Measurements from ENCODE around the gene DCAF6. TPM values are rescaled to one million over a fixed set of nuclear protein-coding genes. Genes with fewer than 3 reads are reported as not detected.

DCAF6 gene
- total and polyA plus RNA-seq, 2 experiments from 2014 or later: 52.0 to 92.7 TPM

- no peak for DNase-seq (ENCODE audit: low read depth in 1 of 2, low spot score in 1 of 2)
- Histone ChIP-seq H3K36me3 (peaks cover 27% of the 10 kb centered on the region), H3K27ac (no peak overlapping the region), H3K9me3 (ENCODE audit: low read depth) (no peaks in the 10 kb centered on the region), H3K4me1 (ENCODE audit: low read depth) (no peaks in the 10 kb centered on the region), H3K27me3 (no peaks in the 10 kb centered on the region), H3K4me3 (no peak overlapping the region)
- no peak for TF ChIP-seq CTCF (IDR thresholded peaks at IDR 0.05; ENCODE audit: low read depth, low read length)
These were observed 64.7 kb downstream of the DCAF6 start for GRCh38 chr1:168001213-168001612.

- no peak for TF ChIP-seq CTCF (IDR thresholded peaks at IDR 0.05; ENCODE audit: low read depth, low read length)
- no peak overlapping the region for H3K4me3 ChIP-seq
- no peaks in the 10 kb centered on the region for H3K27me3 ChIP-seq
These were observed 68.0 kb downstream of the DCAF6 start for GRCh38 chr1:168004531-168004930.

GRCh38 chr1:168005529-168005928 is 69.0 kb downstream of the DCAF6 start:
- TF ChIP-seq CTCF (IDR thresholded peaks at IDR 0.05; ENCODE audit: low read depth, low read length): no peak
- Histone ChIP-seq H3K27me3 (no peaks in the 10 kb centered on the region), H3K27ac (no peak overlapping the region), H3K9me3 (ENCODE audit: low read depth) (no peaks in the 10 kb centered on the region), H3K4me3 (no peak overlapping the region), H3K36me3 (peaks cover 32% of the 10 kb centered on the region), H3K4me1 (ENCODE audit: low read depth) (no peaks in the 10 kb centered on the region)
- DNase-seq (ENCODE audit: low read depth in 1 of 2, low spot score in 1 of 2): no peak

More at GRCh38 chr1:168004531-168004930, 68.0 kb downstream of the DCAF6 start:
- Histone ChIP-seq H3K4me1 (ENCODE audit: low read depth) (no peaks in the 10 kb centered on the region), H3K27ac (no peak overlapping the region), H3K36me3 (peaks cover 32% of the 10 kb centered on the region), H3K9me3 (ENCODE audit: low read depth) (no peaks in the 10 kb centered on the region)
- DNase-seq (ENCODE audit: low read depth in 1 of 2, low spot score in 1 of 2): no peak

- Histone ChIP-seq H3K27ac (no peak overlapping the region), H3K36me3 (peaks cover 39% of the 10 kb centered on the region), H3K4me1 (ENCODE audit: low read depth) (no peaks in the 10 kb centered on the region), H3K27me3 (no peaks in the 10 kb centered on the region), H3K9me3 (ENCODE audit: low read depth) (no peaks in the 10 kb centered on the region), H3K4me3 (no peak overlapping the region)
- no peak for TF ChIP-seq CTCF (IDR thresholded peaks at IDR 0.05; ENCODE audit: low read depth, low read length)
- no peak for DNase-seq (ENCODE audit: low read depth in 1 of 2, low spot score in 1 of 2)
These were observed 71.2 kb downstream of the DCAF6 start for GRCh38 chr1:168007691-168008090.

- Histone ChIP-seq H3K4me3 (no peak overlapping the region), H3K27me3 (no peaks in the 10 kb centered on the region), H3K4me1 (ENCODE audit: low read depth) (no peaks in the 10 kb centered on the region), H3K9me3 (ENCODE audit: low read depth) (no peaks in the 10 kb centered on the region), H3K36me3 (peaks cover 42% of the 10 kb centered on the region), H3K27ac (no peak overlapping the region)
- TF ChIP-seq CTCF (IDR thresholded peaks at IDR 0.05; ENCODE audit: low read depth, low read length): no peak
- DNase-seq (ENCODE audit: low read depth in 1 of 2, low spot score in 1 of 2): no peak
These were observed 72.1 kb downstream of the DCAF6 start for GRCh38 chr1:168008595-168008994.

- Histone ChIP-seq H3K27me3 (no peaks in the 10 kb centered on the region), H3K4me3 (no peak overlapping the region), H3K27ac (no peak overlapping the region), H3K4me1 (ENCODE audit: low read depth) (no peaks in the 10 kb centered on the region), H3K9me3 (ENCODE audit: low read depth) (no peaks in the 10 kb centered on the region), H3K36me3 (peaks cover 44% of the 10 kb centered on the region)
- DNase-seq (ENCODE audit: low read depth in 1 of 2, low spot score in 1 of 2): peak in 1 of 2 donors; percentile 22
- no peak for TF ChIP-seq CTCF (IDR thresholded peaks at IDR 0.05; ENCODE audit: low read depth, low read length)
These were observed 72.8 kb downstream of the DCAF6 start for GRCh38 chr1:168009322-168009721.

Measured in cardiac muscle cell (in vitro differentiated cells and primary cell).